GM18873 (cell line): ENCODE measurements around the gene TAOK3.
A peak's percentile ranks its signal among the peaks of the same experiment; 100 is the strongest.
"Not testable (repeated sequence)": the region's sequence is repeated elsewhere in the genome, so short reads cannot be mapped to it uniquely, and the experiment has no call there.

ENCODE experiments used
- ATAC-seq: cut with Tn5 transposase; IDR thresholded peaks from one replicate; pipeline ENCODE4 v1.9.1; 2021; ENCODE audit warnings: mild to moderate bottlenecking, moderate library complexity, moderate number of reproducible peaks; ENCODE audit not compliant: unreplicated experiment, low FRiP score

Gene TAOK3

GRCh38 chr12:118372541-118373495 lies at the start of gene TAOK3:
TAOK3 (minus strand) TSS chr12:118372907; CDS start chr12:118255567, 117,340 bp downstream.
- peak; percentile 80 for ATAC-seq

GRCh38 chr12:118420673-118421072 lies 48.0 kb upstream of the TAOK3 start:
- ATAC-seq: no peak

- ATAC-seq: no peak
Observed at GRCh38 chr12:118418385-118419057, 45.8 kb upstream of the TAOK3 start.

- ATAC-seq: no peak
Observed at GRCh38 chr12:118417942-118418341, 45.2 kb upstream of the TAOK3 start.

GRCh38 chr12:118409834-118410233 lies 37.1 kb upstream of the TAOK3 start:
- no peak for ATAC-seq

GRCh38 chr12:118408241-118408640 lies 35.5 kb upstream of the TAOK3 start:
- ATAC-seq: not testable (repeated sequence)

GRCh38 chr12:118404876-118405521 lies 32.3 kb upstream of the TAOK3 start:
- ATAC-seq: no peak

- no peak for ATAC-seq
Observed at GRCh38 chr12:118402251-118402650, 29.5 kb upstream of the TAOK3 start.

GRCh38 chr12:118398940-118399339 lies 26.2 kb upstream of the TAOK3 start:
- no peak for ATAC-seq

GRCh38 chr12:118398524-118398923 lies 25.8 kb upstream of the TAOK3 start:
- no peak for ATAC-seq

- no peak for ATAC-seq
Observed at GRCh38 chr12:118397708-118398440, 25.2 kb upstream of the TAOK3 start.

GRCh38 chr12:118391836-118392235 lies 19.1 kb upstream of the TAOK3 start:
- ATAC-seq: no peak

- ATAC-seq: no peak
Observed at GRCh38 chr12:118391424-118391823, 18.7 kb upstream of the TAOK3 start.

GRCh38 chr12:118377884-118378470 lies 5.3 kb upstream of the TAOK3 start:
- ATAC-seq: no peak

- no peak for ATAC-seq
Observed at GRCh38 chr12:118377021-118377883, 4.5 kb upstream of the TAOK3 start.

- ATAC-seq: no peak
Observed at GRCh38 chr12:118376089-118377020, 3.6 kb upstream of the TAOK3 start, which contains the start of gene SUDS3. SUDS3 (plus strand) TSS chr12:118376555; CDS start chr12:118376692, 137 bp downstream.

GRCh38 chr12:118375348-118375747 lies 2.6 kb upstream of the TAOK3 start:
- ATAC-seq: no peak

GRCh38 chr12:118374909-118375308 lies 2.2 kb upstream of the TAOK3 start:
- ATAC-seq: no peak
